HepG2 (cell line): ENCODE measurements around the gene ADAMTS4. TPM values are rescaled to one million over a fixed set of nuclear protein-coding genes. Genes with fewer than 3 reads are reported as not detected.

Experiments
- AGO1 ChIP-seq: fragments of 200-400 bp; formaldehyde crosslinking; IDR thresholded peaks from 2 replicates; pipeline ENCODE4 v1.6.1; 2017; ENCODE audit warnings: mild to moderate bottlenecking, low read depth, low read length, moderate library complexity; ENCODE audit not compliant: poor library complexity, severe bottlenecking
- ARHGAP35 ChIP-seq: sonication (generic); formaldehyde crosslinking; IDR thresholded peaks from 2 replicates; pipeline ENCODE4 v1.9.0; 2022; ENCODE audit warnings: mild to moderate bottlenecking, inconsistent platforms, moderate library complexity, missing genetic modification reagents, borderline replicate concordance
- CEBPB ChIP-seq: IDR thresholded peaks from 2 replicates; pipeline ENCODE4 v1.6.1; 2011; ENCODE audit warnings: low read depth, low read length, improper control_type of control experiment, borderline replicate concordance
- E2F2 ChIP-seq: sonication (generic); formaldehyde crosslinking; IDR thresholded peaks from 2 replicates; pipeline ENCODE4 v1.4.0; 2020; ENCODE audit warnings: missing genetic modification reagents, borderline replicate concordance
- ELK4 ChIP-seq: sonication (generic); formaldehyde crosslinking; IDR thresholded peaks from 2 replicates; pipeline ENCODE4 v1.9.0; 2021; ENCODE audit warnings: missing genetic modification reagents, borderline replicate concordance
- HHEX ChIP-seq: IDR thresholded peaks from 2 replicates; pipeline ENCODE4 v1.6.1; 2016; ENCODE audit warnings: control low read depth
- LCORL ChIP-seq, 2 experiments: fragments of 450-650 bp in 1 of 2; sonication (generic) in 1 of 2; formaldehyde crosslinking in 1 of 2; IDR thresholded peaks; 2 replicates each; pipeline versions ENCODE4 v1.5.0 to v1.6.1; 2017 to 2020; ENCODE audit warnings: antibody characterized with exemption in 1 of 2, missing genetic modification reagents in 1 of 2
- NFYC ChIP-seq: IDR thresholded peaks from 2 replicates; pipeline ENCODE4 v1.6.1; 2016; ENCODE audit warnings: missing genetic modification reagents, missing compliant biosample characterization
- PAX8 ChIP-seq: sonication (generic); formaldehyde crosslinking; IDR thresholded peaks from 2 replicates; pipeline ENCODE4 v1.8.0; 2022; ENCODE audit warnings: mild to moderate bottlenecking, missing genetic modification reagents, borderline replicate concordance
- POLR2AphosphoS5 ChIP-seq: IDR thresholded peaks from 2 replicates; pipeline ENCODE4 v1.6.1; 2012; ENCODE audit warnings: low read depth, low read length
- TBP ChIP-seq: sonication (generic); formaldehyde crosslinking; IDR thresholded peaks from 2 replicates; pipeline ENCODE4 v1.5.0; 2020; ENCODE audit warnings: missing genetic modification reagents
- THAP9 ChIP-seq: sonication (generic); formaldehyde crosslinking; IDR thresholded peaks from 2 replicates; pipeline ENCODE4; 2020; ENCODE audit warnings: missing genetic modification reagents, mild to moderate bottlenecking, borderline replicate concordance
- ZNF17 ChIP-seq: sonication (generic); formaldehyde crosslinking; IDR thresholded peaks from 2 replicates; pipeline ENCODE4 v1.5.0; 2020; ENCODE audit warnings: mild to moderate bottlenecking, missing genetic modification reagents
- ZNF251 ChIP-seq: sonication (generic); formaldehyde crosslinking; IDR thresholded peaks from 2 replicates; pipeline ENCODE4 v1.9.0; 2021; ENCODE audit warnings: mild to moderate bottlenecking, missing genetic modification reagents
- ZNF281 ChIP-seq: sonication (generic); formaldehyde crosslinking; IDR thresholded peaks from 2 replicates; pipeline ENCODE4 v1.4.0; 2020; ENCODE audit warnings: missing genetic modification reagents, borderline replicate concordance
- ZNF382 ChIP-seq: sonication (generic); formaldehyde crosslinking; IDR thresholded peaks from 2 replicates; pipeline ENCODE4 v1.5.0; 2020; ENCODE audit warnings: missing genetic modification reagents, mild to moderate bottlenecking, borderline replicate concordance
- ZNF678 ChIP-seq: sonication (generic); formaldehyde crosslinking; IDR thresholded peaks from 2 replicates; pipeline ENCODE4 v1.4.0; 2020; ENCODE audit warnings: mild to moderate bottlenecking, missing genetic modification reagents
- ZSCAN22 ChIP-seq: sonication (generic); formaldehyde crosslinking; IDR thresholded peaks from 2 replicates; pipeline ENCODE4 v1.4.0; 2020; ENCODE audit warnings: mild to moderate bottlenecking, missing genetic modification reagents
- polyA plus RNA-seq, 8 experiments: library from polyadenylated mRNA; depleted of rRNA in 3 of 8; stranded (reverse) in 7 of 8; unstranded in 1 of 8; fragments of >200 nt; fragmentation: Illumina TruSeq in 4 of 8; extraction: Trizol in 4 of 8; gene quantifications; 2 replicates each; pipeline versions ENCODE4 v1.2.1 to v1.2.3, GENCODE V29; 2011 to 2016; ENCODE audit warnings: low read depth in 4 of 8, missing spikeins in 1 of 8, mixed read lengths in 1 of 8; ENCODE audit not compliant: insufficient read depth in 1 of 8
- total RNA-seq, 5 experiments: library from RNA; depleted of rRNA; stranded (reverse); fragments of >200 nt; fragmentation: Illumina TruSeq; extraction: Trizol; gene quantifications; 2 replicates each; pipeline ENCODE4 v1.2.3, GENCODE V29; 2016; ENCODE audit warnings: low read depth in 1 of 5
- TF ChIP-seq, protein P1 (sequence below): sonication (generic); formaldehyde crosslinking; IDR thresholded peaks from 2 replicates; pipeline ENCODE4 v1.4.0; 2020; ENCODE audit warnings: mild to moderate bottlenecking, missing genetic modification reagents, borderline replicate concordance

ADAMTS4 gene
- total and polyA plus RNA-seq, 2 of the 13 experiments (the other 11 are each of a cell fraction or from before 2014, with no cell fraction given): 0.51 to 1.7 TPM

GRCh38 chr1:161225534-161226319 lies 26.9 kb upstream of the ADAMTS4 start, which contains the start of gene TOMM40L (continued):
- TF ChIP-seq THAP9 (CRISPR knock-in tag) (peak; percentile 81), ZNF281 (CRISPR knock-in tag) (no peak), ZSCAN22 (CRISPR knock-in tag) (peak; percentile 46; the same call in 1 of the 2 replicates), NFYC (CRISPR knock-in tag) (peak; percentile 93), ZNF382 (CRISPR knock-in tag) (no peak), ZNF17 (no peak), ZNF678 (CRISPR knock-in tag) (no peak), CEBPB (no peak), LCORL (IDR thresholded peaks at IDR 0.05) (no peak), LCORL (CRISPR knock-in tag; IDR thresholded peaks at IDR 0.05) (no peak), E2F2 (CRISPR knock-in tag) (no peak), POLR2AphosphoS5 (peak; percentile 75), PAX8 (no peak), TBP (CRISPR knock-in tag) (no peak), ARHGAP35 (CRISPR knock-in tag) (no peak), AGO1 (no peak), HHEX (CRISPR knock-in tag) (no peak), ZNF251 (CRISPR knock-in tag) (no peak), ELK4 (no peak)
- TF ChIP-seq, protein P1, sequence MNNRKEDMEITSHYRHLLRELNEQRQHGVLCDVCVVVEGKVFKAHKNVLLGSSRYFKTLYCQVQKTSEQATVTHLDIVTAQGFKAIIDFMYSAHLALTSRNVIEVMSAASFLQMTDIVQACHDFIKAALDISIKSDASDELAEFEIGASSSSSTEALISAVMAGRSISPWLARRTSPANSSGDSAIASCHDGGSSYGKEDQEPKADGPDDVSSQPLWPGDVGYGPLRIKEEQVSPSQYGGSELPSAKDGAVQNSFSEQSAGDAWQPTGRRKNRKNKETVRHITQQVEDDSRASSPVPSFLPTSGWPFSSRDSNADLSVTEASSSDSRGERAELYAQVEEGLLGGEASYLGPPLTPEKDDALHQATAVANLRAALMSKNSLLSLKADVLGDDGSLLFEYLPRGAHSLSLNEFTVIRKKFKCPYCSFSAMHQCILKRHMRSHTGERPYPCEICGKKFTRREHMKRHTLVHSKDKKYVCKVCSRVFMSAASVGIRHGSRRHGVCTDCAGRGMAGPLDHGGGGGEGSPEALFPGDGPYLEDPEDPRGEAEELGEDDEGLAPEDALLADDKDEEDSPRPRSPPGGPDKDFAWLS (CRISPR knock-in tag): no peak
